Esophagus (tissue), 2 donors: ENCODE measurements around the gene OR10G3. TPM values are rescaled to one million over a fixed set of nuclear protein-coding genes. Genes with fewer than 3 reads are reported as not detected.
A peak's percentile ranks its signal among the peaks of the same experiment; 100 is the strongest.

ENCODE experiments used
- H3K27ac ChIP-seq, 2 donors: one replicate each; pipeline ENCODE4 v1.5.1; 2013; ENCODE audit warnings: low read depth in 2 of 2, mild to moderate bottlenecking in 2 of 2, inconsistent platforms in 1 of 2, low read length in 1 of 2, moderate library complexity in 1 of 2
- H3K27me3 ChIP-seq, 2 donors: one replicate each; pipeline ENCODE4 v1.6.1; 2013; ENCODE audit warnings: low read length in 2 of 2, control low read depth in 1 of 2, mild to moderate bottlenecking in 1 of 2; ENCODE audit not compliant: insufficient read depth in 2 of 2, control insufficient read depth in 1 of 2
- H3K36me3 ChIP-seq, 2 donors: one replicate each; pipeline ENCODE4 v1.6.1; 2013; ENCODE audit warnings: low read length in 1 of 2; ENCODE audit not compliant: control insufficient read depth in 2 of 2, insufficient read depth in 2 of 2
- H3K4me1 ChIP-seq, 2 donors: one replicate each; pipeline ENCODE4 v1.6.1; 2013; ENCODE audit warnings: low read length in 1 of 2; ENCODE audit not compliant: control insufficient read depth in 2 of 2, insufficient read depth in 2 of 2
- H3K4me3 ChIP-seq, 2 donors: one replicate each; pipeline ENCODE4 v1.5.1; 2013; ENCODE audit warnings: low read length in 2 of 2, mild to moderate bottlenecking in 2 of 2, low read depth in 1 of 2, moderate library complexity in 1 of 2
- H3K9me3 ChIP-seq, 2 donors: one replicate each; pipeline ENCODE4 v1.6.1; 2013; ENCODE audit warnings: mild to moderate bottlenecking in 2 of 2, low read depth in 1 of 2, low read length in 1 of 2, moderate library complexity in 1 of 2; ENCODE audit not compliant: control insufficient read depth in 2 of 2, insufficient read depth in 1 of 2
- WGBS, 2 donors: extraction: QIAGEN DNeasy Blood & Tissue Kit; methylation state at CpG; one replicate each; pipeline ENCODE4 v1.1.7; 2013; 5-methylcytosine and 5-hydroxymethylcytosine counted together
- polyA plus RNA-seq, 2 donors: library from polyadenylated mRNA; stranded (reverse); fragments of 200-250 nt; gene quantifications; one replicate each; pipeline ENCODE4 v1.2.3, GENCODE V29; 2013
- donor health status: healthy with polysubstance abuse.
- donor health status: Bipolar disorder and iron deficiency.

OR10G3 gene
- polyA plus RNA-seq, 2 donors: not detected

DNA sequence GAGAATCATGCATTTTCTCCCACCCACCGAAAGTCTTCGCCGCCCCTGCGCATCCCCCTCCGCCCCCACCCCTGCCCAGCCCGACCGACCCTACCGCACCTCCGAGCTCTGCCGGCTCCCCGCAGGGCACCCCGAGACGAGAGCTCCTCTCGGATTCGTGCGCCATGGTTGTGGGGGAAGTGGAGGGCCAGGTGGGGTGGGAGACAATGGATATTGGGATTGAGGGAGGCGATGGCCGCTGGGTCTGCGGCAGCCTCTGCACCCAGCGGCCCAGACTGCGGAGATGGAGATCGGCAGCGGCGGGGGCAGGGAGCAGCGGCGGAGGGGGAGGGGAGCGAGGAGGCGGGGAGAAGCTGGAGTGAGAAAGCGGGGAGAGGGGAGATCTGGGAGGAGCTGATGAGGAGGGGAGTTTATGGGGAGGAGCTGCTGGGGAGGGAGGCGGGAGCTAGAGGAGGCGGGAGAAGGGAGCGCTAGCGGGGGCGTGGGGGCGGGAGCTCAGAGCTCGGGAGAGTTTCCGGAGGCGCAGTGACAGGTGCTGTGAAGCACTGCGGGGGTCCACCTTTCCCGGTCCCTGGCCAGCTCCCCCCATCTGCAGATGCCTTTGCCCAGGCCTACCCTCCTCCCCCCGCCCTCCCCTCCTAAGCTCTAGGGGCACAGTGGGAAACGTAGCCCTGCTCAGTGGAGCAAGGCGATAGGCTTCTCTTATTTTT is 53.8 kb downstream of the OR10G3 start, which contains the start of gene SALL2:
SALL2 (minus strand) TSS at position 385 of the 710 bp plus-strand sequence; CDS start at position 166, 219 bp downstream.
- Histone ChIP-seq H3K4me3 (peak within 1 kb of the TSS; percentile 56 to 58), H3K36me3 (no peaks in the 10 kb centered on the region), H3K27me3 (no peaks in the 10 kb centered on the region), H3K4me1 (no peaks in the 10 kb centered on the region), H3K9me3 (no peaks in the 10 kb centered on the region), H3K27ac (peak within 1 kb of the TSS in 1 of 2 donors; percentile 43)
- WGBS, 2 donors: 1% methylated on average over 33 to 42 of the region's 43 CpGs

DNA sequence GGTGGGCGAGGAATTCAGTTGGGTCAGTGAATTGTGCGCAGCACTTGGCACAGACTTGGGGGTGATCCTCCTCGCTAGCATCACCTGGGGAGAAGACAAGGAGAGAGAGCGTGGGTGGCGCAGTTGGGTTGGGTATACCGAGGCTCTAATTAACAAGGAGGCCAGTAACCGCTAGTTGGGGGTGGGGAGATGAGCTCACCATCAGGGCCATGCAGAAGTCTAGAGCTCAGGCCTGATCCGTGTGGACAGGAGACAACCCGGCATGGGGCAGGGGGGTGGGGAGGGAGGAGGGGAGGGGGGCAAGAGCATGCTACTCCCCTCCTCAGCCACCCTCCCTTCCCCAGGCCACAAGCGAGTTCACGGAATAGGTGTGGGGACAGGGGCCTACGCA is 54.3 kb downstream of the OR10G3 start:
- Histone ChIP-seq H3K9me3 (no peaks in the 10 kb centered on the region), H3K27me3 (no peaks in the 10 kb centered on the region), H3K36me3 (no peaks in the 10 kb centered on the region), H3K4me1 (no peaks in the 10 kb centered on the region), H3K4me3 (peak overlapping the region; percentile 56 to 58), H3K27ac (peak overlapping the region in 1 of 2 donors; percentile 43)
- 27 to 58% methylated on average over 7 to 12 of the region's 12 CpGs for WGBS, 2 donors

DNA sequence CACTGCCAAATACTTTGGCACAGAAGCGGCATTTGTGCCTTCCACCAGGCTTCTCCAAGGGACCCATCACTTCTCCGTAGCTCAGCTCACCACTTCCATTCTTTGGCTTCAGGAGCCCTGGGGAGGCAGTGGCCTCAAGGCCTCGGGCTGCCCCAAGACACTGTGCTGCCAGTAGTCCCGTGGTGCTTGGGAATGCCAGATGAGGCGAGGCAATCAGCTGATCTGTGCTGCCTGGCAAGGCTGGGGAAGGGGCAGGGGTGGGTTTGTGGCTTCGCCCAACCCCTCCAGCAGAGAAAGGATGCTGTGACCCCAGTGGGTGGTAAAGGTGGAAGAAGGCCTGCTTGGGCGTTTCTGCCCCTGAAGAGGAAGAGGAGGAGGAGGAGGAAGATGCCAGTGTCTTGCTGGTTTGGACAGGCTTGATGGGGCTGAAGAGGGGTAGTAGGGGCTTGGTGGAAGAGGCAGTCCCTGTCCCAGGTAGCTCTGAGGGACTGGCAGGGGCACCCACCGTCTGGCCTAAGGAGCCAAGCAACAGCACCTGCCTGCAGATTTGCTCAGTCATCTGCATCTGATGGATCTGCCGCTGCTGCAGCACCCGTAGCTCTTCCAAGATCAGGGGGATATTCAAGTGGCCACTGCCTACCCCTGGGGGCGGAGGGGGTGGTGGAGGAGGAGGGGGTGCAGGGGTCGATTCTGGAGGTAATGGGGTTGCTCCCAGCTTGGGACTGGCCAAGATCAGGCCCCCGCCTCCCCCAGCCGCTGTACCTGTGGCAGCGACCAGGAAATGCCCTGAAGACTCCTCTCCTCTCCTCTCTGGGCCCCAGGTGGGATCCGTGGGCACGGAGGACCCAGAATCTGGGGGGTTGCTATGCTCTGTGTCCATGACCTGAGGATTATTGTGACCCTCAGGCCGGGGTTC is 55.0 kb downstream of the OR10G3 start:
- H3K9me3 ChIP-seq: no peaks in the 10 kb centered on the region
- no peak overlapping the region for H3K27ac ChIP-seq
- no peaks in the 10 kb centered on the region for H3K36me3 ChIP-seq
- 81 to 83% methylated on average over 18 of the region's 18 CpGs for WGBS, 2 donors
- H3K27me3 ChIP-seq: no peaks in the 10 kb centered on the region
- no peaks in the 10 kb centered on the region for H3K4me1 ChIP-seq
- no peak overlapping the region for H3K4me3 ChIP-seq

DNA sequence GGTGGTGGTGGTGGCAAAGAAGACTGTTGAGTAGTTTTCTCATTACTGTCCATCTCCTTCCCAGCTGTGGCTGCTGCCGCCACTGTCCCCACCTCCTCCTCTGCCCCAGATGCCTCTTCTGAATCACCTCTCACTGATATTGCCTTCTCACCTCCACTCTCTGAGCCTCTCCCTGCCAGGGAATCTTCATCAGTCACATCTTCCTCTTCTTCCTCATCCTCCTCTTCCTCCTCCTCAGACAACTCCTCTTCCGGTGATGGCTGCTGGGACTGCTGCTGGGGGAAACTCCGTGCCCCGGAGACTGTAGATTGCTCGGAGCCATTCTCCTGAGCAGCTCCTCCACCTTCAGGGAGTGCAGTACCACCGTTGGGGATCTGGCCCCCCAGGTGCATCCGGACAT is 56.7 kb downstream of the OR10G3 start:
- Histone ChIP-seq H3K27me3 (no peaks in the 10 kb centered on the region), H3K36me3 (no peaks in the 10 kb centered on the region), H3K4me1 (no peaks in the 10 kb centered on the region), H3K27ac (no peak overlapping the region), H3K9me3 (no peaks in the 10 kb centered on the region), H3K4me3 (no peak overlapping the region)
- whole genome bisulfite sequencing, 2 donors: 76 to 88% methylated on average over 6 to 7 of the region's 7 CpGs

DNA sequence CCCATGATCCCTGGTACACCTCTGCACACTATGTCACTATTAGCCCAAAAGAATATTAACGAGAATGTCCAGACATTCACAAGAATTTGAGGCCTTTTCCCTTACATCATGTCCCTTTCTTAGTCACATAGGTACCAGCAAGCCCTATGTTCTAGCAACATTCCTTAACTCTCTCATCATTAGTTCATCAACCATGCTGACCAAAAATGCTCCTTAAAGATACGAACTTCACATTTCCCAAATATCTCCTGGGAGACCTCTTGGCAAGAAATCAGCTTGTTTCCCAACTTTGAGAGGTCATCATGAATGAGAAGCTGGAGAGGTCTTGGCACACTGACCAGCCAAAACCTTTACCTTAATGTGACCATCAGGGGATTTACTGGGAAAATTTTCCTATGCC is 58.4 kb downstream of the OR10G3 start:
- no peaks in the 10 kb centered on the region for H3K9me3 ChIP-seq

DNA sequence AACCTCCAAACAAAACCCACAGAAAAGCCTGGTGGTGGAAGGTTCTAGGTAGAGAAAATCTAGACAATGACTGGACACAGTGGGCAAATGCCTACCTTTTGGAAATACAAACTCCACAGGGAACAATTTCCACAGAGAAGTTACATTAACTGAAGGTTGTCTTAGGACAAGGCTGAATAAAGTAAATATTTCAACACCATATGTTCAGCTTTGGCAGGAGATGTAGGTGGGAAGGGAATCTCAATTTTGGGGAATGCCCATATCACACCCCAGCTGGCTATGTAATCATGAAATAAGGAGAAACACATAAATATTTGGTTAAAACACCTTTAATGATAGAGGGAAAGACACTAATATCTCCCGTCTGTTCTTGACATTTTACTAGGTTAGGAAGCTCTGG is 59.1 kb downstream of the OR10G3 start:
- Histone ChIP-seq H3K36me3 (no peaks in the 10 kb centered on the region), H3K4me3 (no peak overlapping the region), H3K4me1 (no peaks in the 10 kb centered on the region), H3K27ac (no peak overlapping the region), H3K9me3 (no peaks in the 10 kb centered on the region), H3K27me3 (no peaks in the 10 kb centered on the region)
- WGBS, 2 donors: 74 to 87% methylated on average over 1 of the region's 1 CpG

More for the DNA sequence above, 58.4 kb downstream of the OR10G3 start:
- no peaks in the 10 kb centered on the region for H3K27me3 ChIP-seq
- WGBS, 2 donors: 66 to 80% methylated on average over 2 of the region's 2 CpGs
- no peak overlapping the region for H3K4me3 ChIP-seq
- H3K4me1 ChIP-seq: no peaks in the 10 kb centered on the region
- H3K36me3 ChIP-seq: no peaks in the 10 kb centered on the region
- no peak overlapping the region for H3K27ac ChIP-seq

DNA sequence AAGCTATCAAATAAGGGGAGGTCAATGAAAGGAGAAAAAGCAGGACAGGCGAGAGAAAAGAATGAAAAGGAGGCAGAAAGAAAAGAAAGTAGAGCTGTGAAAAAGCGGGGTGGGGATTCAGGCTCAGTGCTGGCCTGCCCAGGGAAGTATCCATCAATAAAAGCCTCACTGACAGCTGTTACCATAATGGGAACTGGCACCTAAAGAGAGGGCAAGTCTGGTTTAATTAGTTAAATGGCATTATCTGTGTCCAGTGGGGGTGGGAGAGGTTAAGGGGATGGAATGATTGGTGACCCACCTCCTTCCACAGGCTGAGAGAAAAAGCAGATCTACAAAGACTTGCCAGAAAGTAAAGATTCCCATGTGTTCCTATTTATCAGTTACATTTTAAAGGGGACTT is 61.2 kb downstream of the OR10G3 start:
- 81 to 86% methylated on average over 2 of the region's 2 CpGs for WGBS, 2 donors

More for the DNA sequence above, 61.2 kb downstream of the OR10G3 start:
- H3K4me3 ChIP-seq: no peak overlapping the region
- no peaks in the 10 kb centered on the region for H3K4me1 ChIP-seq
- H3K27ac ChIP-seq: no peak overlapping the region
- no peaks in the 10 kb centered on the region for H3K36me3 ChIP-seq
- H3K9me3 ChIP-seq: no peaks in the 10 kb centered on the region
- no peaks in the 10 kb centered on the region for H3K27me3 ChIP-seq

Other genes with a start within 250 kb of the OR10G3 start
- gene SUPT16H, start 196.1 kb downstream of the OR10G3 start, polyA plus RNA-seq: 10 to 100 TPM; 29.2 to 39.4 TPM
- gene CHD8, start 124.0 kb downstream of the OR10G3 start, polyA plus RNA-seq: 10 to 100 TPM; 22.4 to 27.2 TPM
- gene RAB2B, start 103.1 kb downstream of the OR10G3 start, polyA plus RNA-seq: 1 to 10 TPM; 6.8 to 7.0 TPM
- 10 to 100 TPM; 16.6 to 36.0 TPM for gene TOX4, start 102.9 kb downstream of the OR10G3 start, polyA plus RNA-seq
- 10 to 100 TPM; 26.0 to 34.6 TPM for gene METTL3, start 68.7 kb downstream of the OR10G3 start, polyA plus RNA-seq
- 1 to 10 TPM in 1 of 2 donors, under 1 TPM in 1; 0.98 to 1.8 TPM for gene SALL2, start 53.7 kb downstream of the OR10G3 start, polyA plus RNA-seq
- not detected for gene OR10G2, start 54.9 kb upstream of the OR10G3 start, polyA plus RNA-seq
- not detected for gene OR4E2, start 73.8 kb upstream of the OR10G3 start, polyA plus RNA-seq
- not detected for gene OR4E1, start 93.7 kb upstream of the OR10G3 start, polyA plus RNA-seq